ENCODE results near the gene PANK3.
"Not testable (repeated sequence)": the region's sequence is repeated elsewhere in the genome, so short reads cannot be mapped to it uniquely, and the experiment has no call there.

Gene PANK3

GRCh38 chr5:168549554-168549953 is 29.6 kb downstream of the PANK3 start:
- no peak for DNase-seq

DNA sequence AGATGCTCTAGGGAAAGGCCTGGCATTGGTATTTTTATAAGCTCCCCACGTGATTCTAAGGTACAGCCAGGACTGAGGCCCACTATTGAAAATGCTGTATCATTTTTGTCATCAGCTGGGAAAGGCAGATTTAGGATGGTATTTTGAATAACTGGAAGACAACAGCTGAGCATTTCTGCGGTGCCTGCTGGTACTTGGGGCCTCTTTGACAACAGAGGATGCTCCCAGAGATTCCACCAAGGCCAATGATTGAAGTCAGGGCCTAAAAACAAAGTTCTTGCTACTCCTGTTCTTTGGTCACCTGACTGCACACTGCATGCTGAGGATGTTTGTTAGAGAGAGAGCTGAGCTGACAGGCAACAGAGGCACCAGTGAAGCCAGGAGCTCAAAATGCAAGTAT is 42.0 kb downstream of the PANK3 start:
- DNase-seq = no peak

- not testable (repeated sequence) for DNase-seq
Measured at GRCh38 chr5:168534351-168534750, 44.8 kb downstream of the PANK3 start.

DNA sequence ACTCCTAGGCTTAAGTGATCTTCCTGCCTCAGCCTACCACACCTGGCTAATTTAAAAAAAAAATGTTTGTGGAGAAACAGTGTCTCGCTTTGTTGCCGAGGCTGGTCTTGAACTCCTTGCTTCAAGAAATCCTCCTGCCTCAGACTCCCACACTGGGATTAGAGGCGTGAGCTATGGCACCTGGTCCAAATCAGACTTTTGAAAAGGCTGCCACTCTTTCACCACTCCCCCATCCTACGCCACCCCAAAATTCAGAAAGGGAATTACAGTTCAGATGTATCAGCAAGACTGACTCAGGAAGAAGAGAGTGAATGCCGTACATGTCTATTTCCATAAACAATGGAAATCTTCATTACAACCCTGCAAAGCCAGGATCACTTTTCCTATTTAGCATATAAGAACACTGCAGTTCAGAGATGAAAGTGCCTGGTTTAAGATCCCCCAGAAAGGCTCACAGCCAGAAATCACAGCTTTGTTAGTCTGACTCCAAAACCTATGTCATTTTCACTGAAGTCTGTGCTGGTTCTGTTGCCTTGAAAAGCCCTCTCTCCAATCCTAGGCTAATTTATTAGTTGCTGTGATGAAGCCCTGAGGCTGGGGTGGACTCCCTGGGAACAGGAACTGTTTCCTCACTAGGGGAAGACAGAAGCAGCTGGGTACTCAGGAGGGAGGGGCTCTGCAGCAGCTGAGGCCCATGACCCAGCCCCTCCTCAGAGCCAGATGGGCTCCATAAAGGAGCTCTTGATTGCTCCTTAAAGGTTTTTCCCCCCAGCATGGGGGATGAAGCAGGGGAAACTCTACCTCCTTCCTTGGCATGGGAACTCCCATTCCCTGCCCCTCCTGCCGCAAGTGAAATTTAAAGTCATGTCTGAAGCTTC is 46.9 kb downstream of the PANK3 start:
- DNase-seq = no peak

GRCh38 chr5:168531191-168531590 is 48.0 kb downstream of the PANK3 start:
- DNase-seq = no peak

DNA sequence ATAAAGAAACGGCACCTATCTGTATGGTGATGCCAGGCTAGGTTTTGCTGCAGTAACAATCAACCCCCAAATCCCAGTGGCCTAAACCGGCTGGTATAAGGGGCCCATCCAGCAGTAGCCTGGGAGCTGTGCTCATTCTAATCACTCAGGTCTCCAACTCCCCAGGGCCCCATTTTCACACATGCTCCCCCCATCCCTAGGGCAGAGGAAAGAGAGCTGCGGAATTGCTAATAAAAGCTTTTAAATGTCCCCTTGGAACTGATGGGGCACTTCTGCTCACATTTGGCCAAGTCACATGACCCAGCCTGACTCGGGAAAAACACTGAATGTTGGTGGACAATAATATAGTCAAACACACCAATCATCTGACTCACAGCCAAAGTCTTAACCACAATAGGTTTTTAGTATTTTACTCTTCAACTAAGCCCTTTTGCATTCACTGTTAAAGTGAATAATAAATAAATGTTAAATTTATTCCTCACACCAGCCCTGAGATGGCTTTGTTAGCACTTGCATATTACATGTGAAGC is 48.5 kb downstream of the PANK3 start:
- DNase-seq = no peak

- no peak for DNase-seq
Measured at GRCh38 chr5:168529374-168530234, 49.6 kb downstream of the PANK3 start.

DNA sequence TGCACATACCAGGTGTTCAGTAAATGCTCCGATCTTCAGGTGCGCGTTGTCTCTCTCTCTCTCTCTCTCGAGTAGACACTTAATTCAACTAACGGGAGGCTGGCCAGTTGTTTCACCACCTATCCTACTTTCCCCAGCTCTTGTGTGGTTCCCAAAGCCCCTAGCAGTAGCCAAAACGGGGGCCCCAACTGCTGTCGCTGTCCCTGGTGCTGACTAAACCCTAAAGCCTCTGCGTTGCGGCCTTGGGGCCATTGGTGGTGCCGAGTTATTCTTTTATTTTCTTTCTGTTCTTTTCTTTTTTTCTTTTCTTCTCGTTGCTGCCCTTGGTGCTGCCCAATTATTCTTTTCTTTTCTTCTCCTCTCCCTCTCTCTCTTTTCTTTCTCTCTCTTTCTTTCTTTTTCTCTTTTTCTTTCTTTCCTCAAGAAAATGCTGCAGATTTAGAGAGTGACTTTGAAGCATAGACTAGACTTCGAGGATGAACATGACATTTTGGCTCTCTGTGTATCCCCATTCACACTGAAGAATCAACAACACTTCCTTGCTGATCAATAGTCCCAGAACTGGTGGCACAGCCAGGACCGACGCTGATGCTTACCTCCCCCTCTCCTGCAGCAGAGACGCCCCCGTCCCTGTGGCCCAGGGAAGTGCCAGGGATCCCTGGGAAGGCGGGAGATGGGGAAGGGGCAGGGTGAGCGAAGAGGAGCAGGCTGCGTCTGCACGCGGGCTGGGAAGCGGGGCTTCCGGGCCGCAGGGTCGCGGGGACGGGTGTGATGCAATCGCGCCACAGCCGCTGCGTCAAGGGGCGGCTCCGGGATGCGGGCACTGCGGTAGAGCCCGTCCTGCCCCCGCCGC is 50.4 kb downstream of the PANK3 start, which contains the start of gene FBLL1:
TSS of gene FBLL1 (plus strand) at position 785 of the 853 bp plus-strand sequence. CDS start 200 bp downstream, outside the sequence.
- DNase-seq = no peak

- DNase-seq = no peak
Measured at GRCh38 chr5:168527756-168528295, 51.3 kb downstream of the PANK3 start.

- DNase-seq = no peak
Measured at GRCh38 chr5:168525856-168526255, 53.3 kb downstream of the PANK3 start.

GRCh38 chr5:168513861-168514428 is 65.2 kb downstream of the PANK3 start:
- DNase-seq = no peak

DNA sequence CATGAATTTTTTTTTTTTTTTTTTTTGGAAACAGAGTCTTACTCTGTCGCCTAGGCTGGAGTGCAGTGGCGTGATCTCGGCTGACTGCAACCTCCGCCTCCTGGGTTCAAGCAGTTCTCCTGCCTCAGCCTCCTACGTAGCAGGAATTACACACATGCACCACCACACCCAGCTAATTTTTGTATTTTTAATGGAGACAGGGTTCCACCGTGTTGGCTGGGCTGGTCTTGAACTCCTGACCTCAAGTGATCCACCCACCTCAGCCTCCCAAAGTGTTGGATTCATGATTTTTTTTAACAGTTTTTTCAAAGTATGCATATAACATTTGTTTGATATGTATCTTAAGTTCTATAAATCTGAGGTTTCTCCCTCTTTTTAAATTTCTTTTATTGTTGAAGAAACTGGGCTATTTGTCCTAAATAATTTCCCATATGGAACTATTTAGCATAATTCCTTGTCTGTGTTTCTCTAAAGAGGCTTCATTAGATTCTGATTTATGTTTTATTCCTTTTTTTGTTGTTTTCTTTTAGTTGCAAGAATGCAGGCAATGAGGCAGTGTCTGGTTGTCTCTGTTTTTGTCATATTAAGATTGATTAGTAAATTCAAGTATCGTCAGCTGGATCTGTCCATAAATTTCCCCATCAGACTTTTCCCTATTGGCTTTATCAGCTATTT is 76.5 kb downstream of the PANK3 start:
- DNase-seq = no peak

Measured in stimulated activated naive CD4-positive, alpha-beta T cell treated with Interleukin-2 at 50 U/mL for 16 hours (primary cell).